NOMO-1 treated with dmso at 0.1 percent for 144 hours (cell line): ENCODE data around the gene TOX2.

ENCODE experiments used
- DNase-seq: peaks from one replicate; lab custom pipeline; 2025; ENCODE audit not compliant: unreplicated experiment; lab: John Stamatoyannopoulos, UW

The TOX2 gene

DNA sequence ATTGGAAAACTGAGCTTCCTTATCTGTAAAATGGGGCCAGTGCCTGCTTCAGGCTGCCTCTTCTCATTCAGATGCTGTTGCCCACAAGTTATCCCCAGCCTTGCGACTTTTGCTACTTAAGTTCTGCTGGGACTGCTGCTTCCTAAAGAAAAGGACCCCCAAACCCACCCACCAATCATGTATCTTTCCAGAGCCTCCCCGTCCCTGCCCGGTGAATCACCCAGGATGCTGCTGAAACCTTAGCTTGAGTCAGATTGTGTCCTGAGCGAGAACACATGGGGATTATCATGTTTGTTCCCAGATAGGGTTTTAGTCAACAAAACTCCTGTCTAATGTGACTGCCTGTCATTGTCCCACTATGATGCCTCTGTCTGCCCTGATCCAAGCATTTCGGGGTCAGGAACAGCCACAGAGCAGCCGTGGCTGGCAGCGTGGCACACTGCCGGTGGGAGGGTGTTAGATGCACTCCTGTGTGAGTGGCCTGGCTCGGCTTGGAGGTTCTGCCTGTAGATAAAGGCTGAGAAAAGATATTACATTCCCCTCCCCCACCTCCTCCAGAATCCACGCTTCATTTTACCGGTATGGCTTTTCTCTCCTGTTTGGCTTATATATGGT lies 79.9 kb downstream of the TOX2 start:
- no peak for DNase-seq

DNA sequence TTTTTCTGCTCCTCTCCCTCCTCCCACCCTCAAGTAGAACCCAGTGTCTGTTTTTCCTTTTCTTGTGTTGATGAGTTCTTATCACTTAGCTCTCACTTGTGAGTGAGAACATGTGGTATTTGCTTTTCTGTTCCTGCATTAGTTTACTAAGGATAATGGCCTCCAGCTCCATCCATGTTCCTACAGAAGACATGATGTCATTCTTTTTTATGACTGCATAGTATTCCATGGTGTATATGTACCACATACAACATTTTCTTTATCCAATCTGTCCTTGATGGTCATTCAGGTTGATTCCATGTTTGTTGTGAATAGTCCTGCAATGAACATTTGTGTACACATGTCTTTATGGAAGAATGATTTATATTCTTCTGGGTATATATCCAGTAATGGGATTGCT lies 81.0 kb downstream of the TOX2 start:
- no peak for DNase-seq

DNA sequence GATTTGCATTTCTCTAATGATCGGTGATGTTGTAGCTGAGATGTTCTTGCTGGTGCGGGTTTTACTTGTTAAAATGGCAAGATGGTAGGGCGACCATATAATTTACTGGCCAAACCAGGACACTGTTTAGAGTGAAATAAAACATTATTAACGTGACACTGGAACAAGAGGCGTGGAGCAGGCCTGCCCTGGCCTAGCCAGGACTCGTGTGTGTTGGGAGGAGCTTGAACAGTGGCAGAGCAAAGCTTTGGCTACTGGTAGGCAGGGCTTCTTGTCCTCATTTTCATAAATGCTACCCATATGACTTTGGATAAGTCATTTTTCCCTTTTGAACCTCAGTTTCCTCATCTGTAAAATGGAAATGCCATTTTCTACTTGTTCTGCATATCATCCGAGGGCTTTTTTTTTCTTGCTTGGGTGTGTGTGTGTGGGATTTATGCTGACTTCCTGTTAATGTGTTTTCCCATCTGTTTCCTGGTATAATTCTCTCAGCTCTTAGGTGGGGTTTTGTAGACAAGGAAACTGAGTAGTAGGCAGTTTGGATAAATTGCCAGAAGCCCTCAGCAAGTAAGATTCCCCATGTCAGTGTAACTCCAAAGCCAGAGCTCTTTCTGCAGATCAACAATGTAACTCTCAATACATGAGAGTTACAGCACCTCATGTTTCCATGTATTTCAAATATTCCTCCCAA lies 81.7 kb downstream of the TOX2 start:
- DNase-seq: no peak

DNA sequence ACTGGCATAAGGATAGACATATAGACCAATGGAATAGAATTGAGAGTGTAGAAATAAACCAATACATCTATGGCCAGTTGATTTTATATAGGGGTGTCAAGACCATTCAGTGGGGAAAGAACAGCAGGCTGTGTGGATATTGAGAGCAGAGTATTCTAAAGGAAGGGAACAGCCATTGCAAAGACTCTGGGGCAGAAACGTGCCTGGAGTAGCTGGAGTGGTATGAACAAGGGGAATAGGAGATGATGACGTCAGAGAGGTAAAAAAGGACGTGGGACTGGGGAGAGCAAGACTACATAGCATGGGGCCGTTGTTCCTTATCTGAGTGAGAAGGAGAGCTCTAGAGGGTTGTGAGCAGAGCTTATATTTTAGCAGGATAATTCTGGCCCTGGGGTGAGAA lies 85.2 kb downstream of the TOX2 start:
- DNase-seq: no peak

GRCh38 chr20:44001667-44002596 lies 87.3 kb downstream of the TOX2 start:
- no peak for DNase-seq

DNA sequence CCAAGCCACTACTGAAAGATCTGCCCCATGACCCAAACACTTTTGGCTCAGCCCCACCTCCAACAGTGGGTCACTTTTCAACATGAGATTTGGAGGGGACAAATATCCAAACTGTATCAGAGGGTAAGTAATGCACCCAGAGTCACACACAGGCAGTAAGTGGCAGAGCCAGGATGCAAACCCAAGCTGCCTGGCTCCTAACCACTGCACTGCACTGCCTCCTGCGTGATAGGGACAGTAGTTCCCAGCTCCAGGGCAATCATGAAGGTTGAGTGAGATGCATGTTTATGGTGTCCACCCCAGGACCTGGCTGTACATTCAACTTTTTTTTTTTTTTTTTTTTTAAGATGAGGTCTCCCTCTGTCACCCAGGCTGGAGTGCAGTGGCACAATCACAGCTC lies 88.2 kb downstream of the TOX2 start:
- DNase-seq: no peak

GRCh38 chr20:44003609-44004008 lies 89.0 kb downstream of the TOX2 start:
- DNase-seq: no peak

DNA sequence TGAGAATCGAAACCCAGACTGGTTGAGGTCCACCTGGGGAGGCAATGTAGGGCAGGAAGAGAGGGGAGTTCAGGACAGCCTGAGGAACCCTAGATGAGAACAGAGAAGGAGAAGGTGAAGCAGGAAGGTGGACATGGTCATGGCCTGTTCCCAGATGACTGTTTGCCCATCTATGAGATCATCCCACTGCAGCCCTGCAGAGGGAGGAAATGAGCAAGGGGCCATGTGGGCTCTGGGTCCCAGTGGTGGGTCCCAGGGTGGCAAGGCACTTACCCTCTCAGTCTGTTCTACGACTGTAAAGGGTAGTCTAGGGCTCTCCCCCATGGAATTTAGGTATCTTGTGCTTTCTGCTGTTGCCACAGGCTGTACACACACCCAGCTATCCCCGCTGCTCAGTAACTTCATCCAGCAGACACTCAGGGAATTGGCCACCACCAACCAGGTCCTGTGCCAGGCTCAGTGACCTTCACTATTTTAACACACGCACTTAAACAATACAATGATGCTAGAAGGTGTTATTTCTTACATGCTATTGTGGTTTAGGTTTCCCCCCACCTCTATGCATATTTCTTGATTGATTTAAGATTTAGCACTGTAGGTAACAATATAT lies 89.8 kb downstream of the TOX2 start:
- no peak for DNase-seq

GRCh38 chr20:44005661-44006060 lies 91.0 kb downstream of the TOX2 start:
- no peak for DNase-seq

- DNase-seq: no peak
Observed at GRCh38 chr20:44006126-44006525, 91.5 kb downstream of the TOX2 start.

DNA sequence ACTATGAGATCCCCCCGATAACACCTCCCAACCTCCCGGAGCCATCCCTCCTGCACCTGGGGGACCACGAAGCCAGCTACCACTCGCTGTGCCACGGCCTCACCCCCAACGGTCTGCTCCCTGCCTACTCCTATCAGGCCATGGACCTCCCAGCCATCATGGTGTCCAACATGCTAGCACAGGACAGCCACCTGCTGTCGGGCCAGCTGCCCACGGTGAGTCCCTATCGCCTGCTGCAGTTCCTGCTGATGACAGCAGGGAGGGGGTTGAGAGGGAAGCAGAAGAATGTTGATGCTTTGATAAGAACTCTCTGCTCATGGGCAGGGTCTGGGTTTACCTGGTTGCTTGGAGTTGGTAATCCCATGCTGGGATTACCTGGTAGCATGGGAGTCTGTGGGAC lies 91.9 kb downstream of the TOX2 start:
- DNase-seq: no peak

DNA sequence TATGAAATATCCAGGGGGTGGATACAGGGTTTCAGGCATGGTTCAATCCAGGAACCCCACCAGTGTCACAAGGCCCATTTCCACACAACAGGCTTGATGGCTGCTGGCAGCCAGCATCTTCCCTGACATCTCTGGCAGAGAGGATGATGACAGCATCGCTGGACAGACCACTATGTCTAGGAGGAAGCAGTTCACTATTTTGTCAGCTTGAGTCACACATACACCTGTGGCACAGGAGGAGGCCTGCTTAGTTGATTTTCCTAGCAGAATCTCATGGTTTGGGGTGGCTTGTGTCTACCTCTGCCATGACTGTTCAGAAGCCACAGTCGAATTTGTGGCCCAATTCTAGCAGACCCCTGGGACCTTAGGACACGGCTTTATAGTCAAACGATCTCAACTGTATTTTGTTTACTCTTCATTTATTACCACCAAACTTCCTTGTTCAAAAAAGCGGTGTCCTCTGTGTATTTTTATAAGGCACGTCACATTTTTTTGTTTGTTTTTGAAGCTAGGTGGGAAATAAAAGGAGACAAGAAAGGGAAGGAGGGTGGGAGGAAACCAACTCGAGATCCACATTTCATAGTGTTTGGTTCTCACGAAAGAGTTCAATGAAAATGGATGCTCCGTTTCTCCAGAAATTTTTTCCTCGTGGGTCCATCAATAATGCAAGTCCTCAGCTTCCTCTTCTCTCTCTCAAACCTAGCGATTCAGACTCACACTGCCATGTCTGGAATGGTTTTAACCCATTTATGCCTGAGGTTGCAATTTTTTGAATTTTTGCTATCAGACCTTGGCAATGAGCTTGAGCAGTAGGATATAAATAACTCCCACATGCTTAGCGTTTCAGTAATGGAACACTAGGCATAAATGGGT lies 94.4 kb downstream of the TOX2 start:
- no peak for DNase-seq

- no peak for DNase-seq
Observed at GRCh38 chr20:44009679-44009992, 95.0 kb downstream of the TOX2 start.

GRCh38 chr20:44010162-44010704 lies 95.6 kb downstream of the TOX2 start:
- DNase-seq: no peak

DNA sequence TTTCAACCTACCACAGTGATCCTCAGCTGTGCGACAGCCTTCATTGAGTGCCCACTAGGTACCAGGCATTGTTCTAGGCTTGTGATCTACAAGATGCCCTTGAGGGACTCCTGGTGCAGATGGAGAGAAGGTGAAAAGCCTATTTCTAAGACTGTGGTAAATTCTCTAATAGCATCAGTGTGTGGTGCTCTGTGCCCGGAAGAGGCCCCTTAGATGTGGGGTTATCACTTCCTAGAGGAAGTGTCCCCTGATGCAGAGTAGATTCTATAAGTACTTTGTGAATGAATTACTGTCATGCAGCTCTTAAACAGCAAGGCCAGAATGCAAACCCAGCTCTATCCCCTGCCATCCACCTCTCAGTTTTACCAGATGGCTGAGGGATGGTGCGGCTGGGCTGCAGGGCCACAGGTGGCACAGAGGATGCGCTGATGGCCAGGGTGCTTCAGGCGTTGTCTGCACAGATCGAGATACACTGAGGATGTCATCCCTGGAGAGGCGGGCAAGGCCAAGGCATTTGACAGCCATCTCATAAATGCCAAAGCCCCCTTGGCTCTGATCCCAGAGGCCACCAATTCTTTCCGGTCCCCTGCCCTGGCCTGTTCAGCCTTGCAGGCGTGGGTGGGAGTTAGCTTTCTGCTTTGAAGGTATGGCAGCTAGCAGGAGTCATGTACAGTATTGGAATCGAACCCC lies 96.7 kb downstream of the TOX2 start:
- no peak for DNase-seq

DNA sequence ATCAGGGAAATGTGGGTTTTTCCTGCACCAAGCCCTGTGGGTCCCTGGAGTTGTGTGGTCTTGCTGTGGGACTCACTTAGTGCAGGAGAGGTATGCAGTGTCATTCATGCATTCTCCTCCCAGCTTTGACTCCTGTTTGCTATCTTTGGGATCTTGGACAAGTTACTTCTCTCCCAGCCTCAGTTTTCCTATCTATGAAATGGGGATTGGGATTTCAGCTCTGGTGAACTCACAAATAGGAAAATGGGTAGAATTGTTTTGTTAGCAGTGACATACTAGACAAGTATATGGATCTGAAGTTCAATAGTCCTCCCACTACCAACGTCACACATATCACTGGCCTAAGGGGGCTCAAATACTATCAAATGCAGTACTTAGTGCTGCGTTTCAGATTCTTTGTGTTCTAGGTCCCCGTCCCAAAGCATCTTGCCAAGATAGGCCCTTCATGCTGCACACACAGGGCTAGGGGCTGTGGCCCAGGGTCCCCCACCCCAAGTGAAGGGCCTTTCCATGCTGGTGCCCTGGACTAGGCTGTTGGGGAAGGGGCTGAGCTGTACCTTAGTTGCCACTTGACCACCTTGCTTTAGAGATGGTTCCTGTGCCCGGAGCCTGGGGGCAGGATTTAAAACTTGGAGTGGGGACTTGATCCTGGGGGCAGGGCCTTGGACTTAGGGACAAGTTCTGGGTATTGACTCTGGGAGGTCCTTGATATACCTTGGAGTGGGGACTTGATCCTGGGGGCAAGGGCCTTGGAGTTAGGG lies 98.0 kb downstream of the TOX2 start:
- no peak for DNase-seq

DNA sequence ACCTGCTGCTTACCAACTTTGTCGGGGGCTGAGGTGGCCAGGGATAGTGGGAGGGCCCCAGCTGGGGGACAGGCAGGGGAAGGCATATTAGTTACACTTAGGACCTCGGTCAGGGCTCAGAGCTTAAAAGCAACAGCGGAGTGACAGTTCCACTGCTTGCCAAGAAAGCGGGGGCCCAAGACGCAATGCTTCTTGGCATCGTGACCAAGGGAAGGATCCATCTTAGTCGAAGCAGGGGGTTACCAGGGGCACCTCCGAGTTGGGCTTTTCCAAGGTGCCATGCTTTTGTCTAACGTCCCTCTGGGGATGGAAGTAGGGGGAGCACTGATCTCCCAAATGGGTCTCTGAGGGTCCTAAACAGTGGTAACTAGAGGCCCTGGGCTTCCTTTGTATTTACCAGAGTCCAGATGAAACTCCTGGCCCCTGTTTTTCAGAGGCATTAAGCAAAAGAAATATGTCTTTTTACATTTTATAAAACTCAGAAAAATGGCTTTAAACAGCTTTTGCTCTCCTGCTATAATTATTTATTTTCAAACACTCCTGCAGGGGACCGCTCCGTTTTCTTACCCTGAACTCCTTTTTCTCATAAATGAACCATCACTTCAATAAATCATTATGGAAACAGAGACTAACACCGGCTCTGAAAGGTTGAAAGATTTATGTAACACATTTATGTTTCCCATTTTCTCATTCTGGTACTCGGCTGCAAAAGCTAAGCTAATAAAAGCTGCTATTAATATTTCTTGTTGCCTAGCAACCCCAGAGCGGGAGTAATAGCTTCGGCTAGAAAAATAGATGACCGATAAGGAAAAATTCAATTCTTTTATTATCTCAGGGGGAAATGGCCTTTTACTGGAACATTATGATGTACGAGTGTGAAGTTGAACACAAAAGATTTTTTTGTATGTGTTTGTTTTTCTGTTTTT lies 100.4 kb downstream of the TOX2 start:
- DNase-seq: no peak

- no peak for DNase-seq
Observed at GRCh38 chr20:44015733-44016103, 101.1 kb downstream of the TOX2 start.
